Measurements from ENCODE around the gene PLEKHG7. TPM values are rescaled to one million over a fixed set of nuclear protein-coding genes. Genes with fewer than 3 reads are reported as not detected.

Gene PLEKHG7
- total and polyA plus RNA-seq, 11 donors = 0.08 TPM; not detected in 10

- Histone ChIP-seq H3K4me1 (no peaks in the 10 kb centered on the region), H3K27me3 (no peaks in the 10 kb centered on the region), H3K36me3 (no peaks in the 10 kb centered on the region), H3K4me3 (no peak overlapping the region), H3K9me3 (peaks cover 0 to 2% (median 0%) of the 10 kb centered on the region in 12 donors), H3K27ac (no peak overlapping the region)
- intact Hi-C loops (cut with DNase I) = no loop called here
- TF ChIP-seq CTCF (IDR thresholded peaks at IDR 0.05) (no peak), POLR2A (IDR thresholded peaks at IDR 0.05) (no peak)
- whole genome bisulfite sequencing, 4 donors = 82 to 92% (median 87%) methylated on average over 2 of the region's 2 CpGs
- ATAC-seq = no peak
- no peak for DNase-seq
Observed at GRCh38 chr12:92718483-92718990, 15.7 kb downstream of the PLEKHG7 start.

DNA sequence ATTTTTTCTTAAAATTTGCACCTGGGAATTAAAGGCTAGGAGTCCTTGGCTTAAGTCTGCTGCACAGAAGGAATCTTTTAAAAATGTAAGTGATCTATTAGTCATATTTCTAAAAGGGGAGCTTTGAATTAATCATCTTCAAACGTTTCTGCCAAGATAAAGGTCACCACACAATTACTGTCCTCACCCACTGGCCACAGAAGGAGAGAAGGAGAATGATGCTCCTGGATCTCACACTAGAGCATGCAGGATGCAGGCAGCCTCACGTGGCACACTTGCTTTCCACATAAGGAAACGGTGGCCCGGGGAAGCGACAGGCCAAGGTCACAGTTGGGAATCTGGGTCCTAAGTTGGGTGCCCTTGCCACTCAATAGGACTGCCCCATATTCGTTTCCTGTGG, 16.9 kb downstream of the PLEKHG7 start:
- DNase-seq = no peak
- ATAC-seq = no peak
- H3K4me1 ChIP-seq = no peaks in the 10 kb centered on the region
- no peak overlapping the region for H3K4me3 ChIP-seq
- H3K27ac ChIP-seq = no peak overlapping the region
- WGBS, 4 donors = 48 to 60% (median 57%) methylated on average over 6 of the region's 6 CpGs
- no peaks in the 10 kb centered on the region for H3K27me3 ChIP-seq
- no peaks in the 10 kb centered on the region for H3K36me3 ChIP-seq
- TF ChIP-seq POLR2A (IDR thresholded peaks at IDR 0.05) = no peak
- no peak for TF ChIP-seq CTCF (IDR thresholded peaks at IDR 0.05)
- H3K9me3 ChIP-seq = peaks cover 0 to 7% (median 2%) of the 10 kb centered on the region in 12 donors
- intact Hi-C loops (cut with DNase I) = no loop called here

DNA sequence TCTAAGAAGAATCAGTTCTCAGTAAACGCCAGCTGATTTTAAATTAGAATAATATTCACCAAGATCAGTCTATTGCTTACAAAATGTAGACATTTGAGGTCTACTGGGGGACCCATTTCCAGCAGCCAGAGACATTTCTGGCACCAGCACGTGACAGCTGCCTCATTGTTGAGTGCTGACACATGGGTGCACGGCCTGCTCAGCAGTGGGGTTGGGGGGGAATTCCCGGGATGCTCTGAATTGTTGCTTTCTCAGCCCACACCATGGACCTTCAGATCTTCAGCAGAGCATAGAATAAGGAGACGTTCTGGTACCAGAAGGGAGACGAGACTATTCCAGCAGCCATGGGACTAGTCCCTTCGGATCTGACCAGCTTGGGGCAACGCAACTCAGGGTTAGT, 18.3 kb downstream of the PLEKHG7 start:
- Histone ChIP-seq H3K36me3 (no peaks in the 10 kb centered on the region), H3K4me1 (no peaks in the 10 kb centered on the region), H3K9me3 (peaks cover 0 to 15% (median 3%) of the 10 kb centered on the region in 12 donors), H3K27ac (no peak overlapping the region), H3K4me3 (no peak overlapping the region), H3K27me3 (no peaks in the 10 kb centered on the region)
- DNase-seq (no peak), ATAC-seq (no peak)
- intact Hi-C loops (cut with DNase I) = no loop called here
- 64 to 71% (median 70%) methylated on average over 6 to 8 of the region's 8 CpGs for WGBS, 4 donors
- TF ChIP-seq CTCF (IDR thresholded peaks at IDR 0.05) = no peak
- no peak for TF ChIP-seq POLR2A (IDR thresholded peaks at IDR 0.05)

DNA sequence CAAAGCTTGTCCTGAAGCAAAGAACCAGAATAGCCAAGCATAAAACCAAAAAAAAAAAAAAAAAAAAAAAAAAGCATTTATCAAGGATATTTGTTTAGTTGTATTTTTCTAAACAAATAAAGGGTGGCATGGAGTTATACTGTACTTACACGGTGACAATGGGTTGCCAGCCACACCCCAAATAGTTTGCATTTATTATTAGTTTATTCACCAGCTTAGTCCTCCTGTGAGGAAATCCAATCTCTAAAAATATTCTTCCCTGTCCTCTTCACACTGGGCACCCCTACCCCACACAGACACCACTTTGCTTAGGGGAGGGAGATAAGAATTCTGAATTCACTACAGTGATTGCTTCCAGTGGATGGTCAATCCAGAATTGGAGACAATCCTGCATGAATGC, 18.9 kb downstream of the PLEKHG7 start:
- ATAC-seq (no peak), DNase-seq (no peak)
- no peak for TF ChIP-seq POLR2A (IDR thresholded peaks at IDR 0.05)
- no peak for TF ChIP-seq CTCF (IDR thresholded peaks at IDR 0.05)
- intact Hi-C loops (cut with DNase I) = no loop called here
- H3K4me1 ChIP-seq = no peaks in the 10 kb centered on the region
- no peak overlapping the region for H3K4me3 ChIP-seq
- peaks cover 0 to 15% (median 3%) of the 10 kb centered on the region in 12 donors for H3K9me3 ChIP-seq
- no peaks in the 10 kb centered on the region for H3K36me3 ChIP-seq
- 53 to 64% (median 56%) methylated on average over 1 of the region's 1 CpG for WGBS, 4 donors
- no peak overlapping the region for H3K27ac ChIP-seq
- no peaks in the 10 kb centered on the region for H3K27me3 ChIP-seq
